Body of pancreas (tissue), 4 donors: Measurements from ENCODE around the gene RSKR.
A peak's percentile ranks its signal among the peaks of the same experiment; 100 is the strongest.

Source experiments
- POLR2A ChIP-seq, 3 donors: fragments of 450-650 bp; IDR thresholded peaks; one replicate each; pipeline ENCODE4 v1.6.1; 2016; ENCODE audit warnings: antibody characterized with exemption in 3 of 3, mild to moderate bottlenecking in 2 of 3
- TF ChIP-seq, protein P1 (sequence below), 7 experiments: fragments of 450-650 bp in 4 of 7; fragments of 200-600 bp in 3 of 7; sonication (generic) in 3 of 7; IDR thresholded peaks; one replicate each; pipeline ENCODE4 v1.5.1; 2016 to 2019; ENCODE audit warnings: antibody characterized with exemption in 7 of 7

DNA sequence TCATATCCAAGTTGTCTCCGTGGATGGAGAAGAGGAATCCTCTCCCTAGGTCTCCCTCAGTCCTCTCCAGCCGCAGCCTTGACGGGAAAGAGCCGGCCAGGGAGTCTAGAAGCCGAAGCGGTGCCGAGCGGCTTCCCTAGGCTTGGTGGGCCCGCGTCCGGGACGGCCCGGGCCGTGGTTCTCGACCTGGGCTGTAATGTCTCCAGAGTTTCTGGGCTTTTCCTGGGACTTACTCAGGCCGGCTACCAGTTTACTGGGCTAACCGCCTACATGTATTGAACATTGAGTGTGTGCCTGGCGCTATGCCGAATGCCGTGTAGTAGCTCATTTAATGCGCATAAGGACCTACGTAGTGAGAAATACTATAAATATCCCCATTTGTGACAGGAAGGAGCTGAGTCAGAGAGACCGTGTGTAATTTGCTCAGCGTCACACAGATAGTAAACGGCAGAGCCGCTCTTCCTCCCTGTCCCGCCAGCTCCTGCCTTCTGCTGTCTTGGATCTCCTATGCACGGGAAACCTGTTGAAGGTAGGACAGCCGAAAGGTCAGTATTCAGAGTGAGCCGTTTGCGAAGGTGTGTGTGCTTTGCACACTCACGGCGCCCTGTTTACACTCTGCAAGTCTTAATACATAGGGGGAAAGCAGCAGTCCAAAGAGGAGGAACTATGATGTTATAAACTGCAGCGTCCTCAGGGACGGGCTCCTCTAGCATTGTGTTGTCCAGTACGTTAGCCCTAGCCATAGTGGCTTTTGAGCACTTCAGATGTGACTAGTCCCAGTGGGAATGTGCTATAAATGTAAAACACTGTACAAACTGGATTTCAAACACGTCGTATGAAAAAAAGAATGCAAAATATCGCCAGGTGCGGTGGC is 14.4 kb downstream of the RSKR start:
- TF ChIP-seq, protein P1, sequence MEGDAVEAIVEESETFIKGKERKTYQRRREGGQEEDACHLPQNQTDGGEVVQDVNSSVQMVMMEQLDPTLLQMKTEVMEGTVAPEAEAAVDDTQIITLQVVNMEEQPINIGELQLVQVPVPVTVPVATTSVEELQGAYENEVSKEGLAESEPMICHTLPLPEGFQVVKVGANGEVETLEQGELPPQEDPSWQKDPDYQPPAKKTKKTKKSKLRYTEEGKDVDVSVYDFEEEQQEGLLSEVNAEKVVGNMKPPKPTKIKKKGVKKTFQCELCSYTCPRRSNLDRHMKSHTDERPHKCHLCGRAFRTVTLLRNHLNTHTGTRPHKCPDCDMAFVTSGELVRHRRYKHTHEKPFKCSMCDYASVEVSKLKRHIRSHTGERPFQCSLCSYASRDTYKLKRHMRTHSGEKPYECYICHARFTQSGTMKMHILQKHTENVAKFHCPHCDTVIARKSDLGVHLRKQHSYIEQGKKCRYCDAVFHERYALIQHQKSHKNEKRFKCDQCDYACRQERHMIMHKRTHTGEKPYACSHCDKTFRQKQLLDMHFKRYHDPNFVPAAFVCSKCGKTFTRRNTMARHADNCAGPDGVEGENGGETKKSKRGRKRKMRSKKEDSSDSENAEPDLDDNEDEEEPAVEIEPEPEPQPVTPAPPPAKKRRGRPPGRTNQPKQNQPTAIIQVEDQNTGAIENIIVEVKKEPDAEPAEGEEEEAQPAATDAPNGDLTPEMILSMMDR (IDR thresholded peaks at IDR 0.05), result no peak
- TF ChIP-seq POLR2A (IDR thresholded peaks at IDR 0.05), result peak in 2 of 3 donors; percentile 20 to 43
